Astrocyte (in vitro differentiated cells and primary cell): Measurements from ENCODE around the gene HOMER1. TPM values are rescaled to one million over a fixed set of nuclear protein-coding genes. Genes with fewer than 3 reads are reported as not detected.

Source experiments
- DNase-seq: peaks from one replicate; pipeline ENCODE4 v3.0.0-alpha.2; 2010; ENCODE audit warnings: low read depth
- FAIRE-seq: peaks from 2 replicates; lab custom pipeline; 2011; peaks lifted over from hg19 to GRCh38; lab: Jason Lieb, UNC
- H2AFZ ChIP-seq: 2 replicates; pipeline ENCODE4 v1.6.0; 2012; ENCODE audit warnings: low read depth, low read length, inconsistent platforms
- H3K27ac ChIP-seq: 2 replicates; pipeline ENCODE4 v1.5.1; 2011; ENCODE audit warnings: low read depth, low read length, inconsistent platforms
- H3K27me3 ChIP-seq: 2 replicates; pipeline ENCODE4 v1.6.0; 2011; ENCODE audit warnings: low read length, inconsistent platforms; ENCODE audit not compliant: insufficient read depth
- H3K36me3 ChIP-seq: 2 replicates; pipeline ENCODE4 v1.5.1; 2011; ENCODE audit warnings: low read length, inconsistent platforms; ENCODE audit not compliant: insufficient read depth
- H3K4me1 ChIP-seq: 2 replicates; pipeline ENCODE4 v1.5.1; 2011; ENCODE audit warnings: low read length, inconsistent platforms; ENCODE audit not compliant: insufficient read depth
- H3K4me2 ChIP-seq: 2 replicates; pipeline ENCODE4 v1.6.0; 2012; ENCODE audit warnings: low read length, inconsistent platforms
- H3K4me3 ChIP-seq: 2 replicates; pipeline ENCODE4 v1.5.1; 2011; ENCODE audit warnings: low read depth, mild to moderate bottlenecking, low read length, inconsistent platforms; ENCODE audit not compliant: insufficient read depth
- H3K79me2 ChIP-seq: 2 replicates; pipeline ENCODE4 v1.6.0; 2012; ENCODE audit warnings: mild to moderate bottlenecking, low read length, inconsistent platforms; ENCODE audit not compliant: insufficient read depth
- H3K9ac ChIP-seq: 2 replicates; pipeline ENCODE4 v1.6.0; 2012; ENCODE audit warnings: mild to moderate bottlenecking, low read length, inconsistent platforms
- H3K9me3 ChIP-seq: 2 replicates; pipeline ENCODE4 v1.5.1; 2012; ENCODE audit warnings: low read depth, mild to moderate bottlenecking, low read length, inconsistent platforms; ENCODE audit not compliant: insufficient read depth
- H4K20me1 ChIP-seq: 2 replicates; pipeline ENCODE4 v1.6.0; 2012; ENCODE audit warnings: low read length, inconsistent platforms; ENCODE audit not compliant: insufficient read depth
- H3K27ac Mint-ChIP-seq: one replicate; pipeline ENCODE4 v1.8.0; 2021; ENCODE audit warnings: mild to moderate bottlenecking, mixed read lengths; ENCODE audit not compliant: unreplicated experiment
- H3K27me3 Mint-ChIP-seq: one replicate; pipeline ENCODE4 v1.8.0; 2021; ENCODE audit warnings: low read depth, mixed read lengths; ENCODE audit not compliant: unreplicated experiment
- H3K36me3 Mint-ChIP-seq: one replicate; pipeline ENCODE4 v1.8.0; 2021; ENCODE audit warnings: low read depth, mixed read lengths; ENCODE audit not compliant: unreplicated experiment
- H3K4me1 Mint-ChIP-seq: one replicate; pipeline ENCODE4 v1.8.0; 2021; ENCODE audit warnings: low read depth, mixed read lengths; ENCODE audit not compliant: unreplicated experiment
- H3K4me3 Mint-ChIP-seq: one replicate; pipeline ENCODE4 v1.8.0; 2021; ENCODE audit warnings: mild to moderate bottlenecking, moderate library complexity, mixed read lengths; ENCODE audit not compliant: unreplicated experiment
- H3K9me3 Mint-ChIP-seq: one replicate; pipeline ENCODE4 v1.8.0; 2021; ENCODE audit warnings: mild to moderate bottlenecking, mixed read lengths; ENCODE audit not compliant: unreplicated experiment
- CTCF ChIP-seq: IDR thresholded peaks from 2 replicates; pipeline ENCODE4 v1.5.1; 2011; ENCODE audit warnings: low read depth, mild to moderate bottlenecking, inconsistent platforms, low read length, moderate library complexity; ENCODE audit not compliant: insufficient read depth
- EZH2 ChIP-seq: IDR thresholded peaks from 2 replicates; pipeline ENCODE4 v1.6.1; 2012; ENCODE audit warnings: mild to moderate bottlenecking, low read length, inconsistent platforms; ENCODE audit not compliant: insufficient read depth
- total RNA-seq: library from RNA; stranded (reverse); gene quantifications from 2 replicates; pipeline ENCODE4 v1.2.1, GENCODE V29; 2021

The HOMER1 gene
- total RNA-seq, 1 donor from 2014 or later: 26.9 TPM

GRCh38 chr5:79464695-79465332 is 49.1 kb downstream of the HOMER1 start:
- no peaks in the 10 kb centered on the region for H3K9me3 Mint-ChIP-seq
- Histone ChIP-seq H4K20me1 (no peaks in the 10 kb centered on the region), H3K4me3 (no peak overlapping the region), H3K4me1 (peaks cover 3% of the 10 kb centered on the region), H3K9ac (no peak overlapping the region), H3K27me3 (no peaks in the 10 kb centered on the region), H3K27ac (no peak overlapping the region), H2AFZ (no peak overlapping the region), H3K79me2 (no peaks in the 10 kb centered on the region), H3K4me2 (no peak overlapping the region), H3K9me3 (no peaks in the 10 kb centered on the region), H3K36me3 (no peaks in the 10 kb centered on the region)
- TF ChIP-seq EZH2 (no peak), CTCF (peak; percentile 60)
- FAIRE-seq (peak; percentile 50), DNase-seq (peak; percentile 9)
- no peaks in the 10 kb centered on the region for H3K27me3 Mint-ChIP-seq
- H3K36me3 Mint-ChIP-seq: no peaks in the 10 kb centered on the region
- H3K4me1 Mint-ChIP-seq: no peaks in the 10 kb centered on the region
- H3K27ac Mint-ChIP-seq: no peak overlapping the region
- H3K4me3 Mint-ChIP-seq: no peak overlapping the region

GRCh38 chr5:79464278-79464677 is 49.7 kb downstream of the HOMER1 start:
- FAIRE-seq: no peak
- Mint-ChIP-seq H3K27me3 (no peaks in the 10 kb centered on the region), H3K4me1 (no peaks in the 10 kb centered on the region), H3K4me3 (no peak overlapping the region), H3K27ac (no peak overlapping the region), H3K36me3 (no peaks in the 10 kb centered on the region), H3K9me3 (no peaks in the 10 kb centered on the region)
- TF ChIP-seq CTCF (no peak), EZH2 (no peak)
- peaks cover 3% of the 10 kb centered on the region for H3K4me1 ChIP-seq
- H2AFZ ChIP-seq: no peak overlapping the region
- no peak overlapping the region for H3K9ac ChIP-seq
- H3K4me2 ChIP-seq: no peak overlapping the region
- no peak overlapping the region for H3K4me3 ChIP-seq
- H3K27me3 ChIP-seq: no peaks in the 10 kb centered on the region
- DNase-seq: no peak
- H3K27ac ChIP-seq: no peak overlapping the region
- H4K20me1 ChIP-seq: no peaks in the 10 kb centered on the region
- H3K9me3 ChIP-seq: no peaks in the 10 kb centered on the region
- H3K36me3 ChIP-seq: no peaks in the 10 kb centered on the region
- no peaks in the 10 kb centered on the region for H3K79me2 ChIP-seq

- no peaks in the 10 kb centered on the region for H3K27me3 ChIP-seq
- FAIRE-seq (no peak), DNase-seq (no peak)
- TF ChIP-seq CTCF (no peak), EZH2 (no peak)
- Mint-ChIP-seq H3K36me3 (peaks cover 5% of the 10 kb centered on the region), H3K27ac (no peak overlapping the region), H3K9me3 (no peaks in the 10 kb centered on the region), H3K4me1 (no peaks in the 10 kb centered on the region), H3K4me3 (no peak overlapping the region), H3K27me3 (no peaks in the 10 kb centered on the region)
- no peaks in the 10 kb centered on the region for H3K9me3 ChIP-seq
- H3K79me2 ChIP-seq: no peaks in the 10 kb centered on the region
- no peak overlapping the region for H3K27ac ChIP-seq
- H3K4me1 ChIP-seq: peaks cover 3% of the 10 kb centered on the region
- no peak overlapping the region for H3K4me3 ChIP-seq
- H3K9ac ChIP-seq: no peak overlapping the region
- no peak overlapping the region for H2AFZ ChIP-seq
- no peaks in the 10 kb centered on the region for H3K36me3 ChIP-seq
- no peaks in the 10 kb centered on the region for H4K20me1 ChIP-seq
- H3K4me2 ChIP-seq: no peak overlapping the region
Observed at GRCh38 chr5:79459626-79460025, 54.3 kb downstream of the HOMER1 start.
